Measurements from ENCODE around the gene MXRA7. TPM values are rescaled to one million over a fixed set of nuclear protein-coding genes. Genes with fewer than 3 reads are reported as not detected.

The MXRA7 gene
- total RNA-seq, 1 donor from 2014 or later = 411 TPM

DNA sequence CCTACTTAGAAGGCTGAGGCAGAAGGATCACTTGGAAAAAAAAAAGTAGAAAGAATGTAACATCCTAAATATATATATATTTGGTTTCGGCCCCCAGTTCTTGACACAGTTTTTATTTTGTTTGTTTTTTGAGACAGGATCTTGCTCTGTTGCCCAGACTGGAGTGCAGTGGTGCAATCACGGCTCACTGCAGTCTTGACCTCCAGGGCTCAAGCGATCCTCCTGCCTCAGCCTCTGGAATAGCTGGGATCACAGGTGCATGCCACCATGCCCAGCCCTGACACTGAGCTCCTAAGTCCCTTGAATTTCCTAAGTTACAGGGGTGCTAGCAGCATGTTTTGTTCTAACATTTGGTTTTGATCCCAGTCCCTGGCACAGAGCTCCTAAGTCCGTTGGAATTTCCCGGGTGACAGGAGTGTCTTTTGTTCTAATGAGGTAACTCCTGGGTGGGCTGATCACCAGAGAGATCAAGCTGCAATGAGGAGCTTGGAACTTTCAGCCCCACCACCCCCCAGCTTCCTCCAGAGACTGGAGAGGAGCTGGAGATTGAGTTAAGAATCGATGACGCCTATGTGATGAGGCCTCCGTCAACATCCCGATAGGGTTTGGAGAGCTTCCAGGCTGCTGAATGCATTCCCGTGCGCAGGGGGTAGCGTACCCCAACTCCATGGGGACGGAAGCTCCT is 20.0 kb downstream of the MXRA7 start:
- intact Hi-C loops (cut with micrococcal nuclease) = no loop called here
- TF ChIP-seq, protein P1, sequence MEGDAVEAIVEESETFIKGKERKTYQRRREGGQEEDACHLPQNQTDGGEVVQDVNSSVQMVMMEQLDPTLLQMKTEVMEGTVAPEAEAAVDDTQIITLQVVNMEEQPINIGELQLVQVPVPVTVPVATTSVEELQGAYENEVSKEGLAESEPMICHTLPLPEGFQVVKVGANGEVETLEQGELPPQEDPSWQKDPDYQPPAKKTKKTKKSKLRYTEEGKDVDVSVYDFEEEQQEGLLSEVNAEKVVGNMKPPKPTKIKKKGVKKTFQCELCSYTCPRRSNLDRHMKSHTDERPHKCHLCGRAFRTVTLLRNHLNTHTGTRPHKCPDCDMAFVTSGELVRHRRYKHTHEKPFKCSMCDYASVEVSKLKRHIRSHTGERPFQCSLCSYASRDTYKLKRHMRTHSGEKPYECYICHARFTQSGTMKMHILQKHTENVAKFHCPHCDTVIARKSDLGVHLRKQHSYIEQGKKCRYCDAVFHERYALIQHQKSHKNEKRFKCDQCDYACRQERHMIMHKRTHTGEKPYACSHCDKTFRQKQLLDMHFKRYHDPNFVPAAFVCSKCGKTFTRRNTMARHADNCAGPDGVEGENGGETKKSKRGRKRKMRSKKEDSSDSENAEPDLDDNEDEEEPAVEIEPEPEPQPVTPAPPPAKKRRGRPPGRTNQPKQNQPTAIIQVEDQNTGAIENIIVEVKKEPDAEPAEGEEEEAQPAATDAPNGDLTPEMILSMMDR (IDR thresholded peaks at IDR 0.05; ENCODE audit: borderline replicate concordance) = no peak
- Histone ChIP-seq H3K27me3 (ENCODE audit: low read depth) (no peaks in the 10 kb centered on the region), H3K4me3 (peak overlapping the region; percentile 13), H3K27ac (replicated peaks) (peak overlapping the region; percentile 98), H3K9me3 (replicated peaks) (no peaks in the 10 kb centered on the region), H3K4me1 (peaks cover 100% of the 10 kb centered on the region), H3K36me3 (peaks cover 6% of the 10 kb centered on the region)
- no peak for DNase-seq

DNA sequence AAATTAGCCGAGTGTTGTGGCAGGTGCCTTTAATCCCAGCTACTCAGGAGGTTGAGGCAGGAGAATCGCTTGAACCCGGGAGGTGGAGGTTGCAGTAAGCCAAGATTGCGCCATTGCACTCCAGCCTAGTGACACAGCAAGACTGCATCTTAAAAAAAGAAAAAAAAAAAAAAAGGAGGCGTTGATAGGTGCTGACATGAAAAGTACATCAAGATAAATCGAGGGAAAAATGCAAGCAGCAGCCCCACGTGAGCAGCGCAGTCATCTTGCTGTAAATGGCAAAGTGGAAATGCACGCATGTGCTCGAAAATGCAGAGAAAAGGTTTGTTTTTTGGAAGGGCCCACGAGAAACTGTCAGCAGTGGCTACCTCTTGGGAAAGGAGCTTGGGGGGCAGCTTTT is 20.9 kb downstream of the MXRA7 start:
- intact Hi-C loops (cut with micrococcal nuclease) = no loop called here
- Histone ChIP-seq H3K27me3 (ENCODE audit: low read depth) (no peaks in the 10 kb centered on the region), H3K36me3 (peaks cover 7% of the 10 kb centered on the region), H3K27ac (replicated peaks) (peak overlapping the region; percentile 98), H3K9me3 (replicated peaks) (no peaks in the 10 kb centered on the region), H3K4me3 (no peak overlapping the region), H3K4me1 (peaks cover 100% of the 10 kb centered on the region)
- no peak for DNase-seq
- TF ChIP-seq, protein P1 (IDR thresholded peaks at IDR 0.05; ENCODE audit: borderline replicate concordance) = no peak

DNA sequence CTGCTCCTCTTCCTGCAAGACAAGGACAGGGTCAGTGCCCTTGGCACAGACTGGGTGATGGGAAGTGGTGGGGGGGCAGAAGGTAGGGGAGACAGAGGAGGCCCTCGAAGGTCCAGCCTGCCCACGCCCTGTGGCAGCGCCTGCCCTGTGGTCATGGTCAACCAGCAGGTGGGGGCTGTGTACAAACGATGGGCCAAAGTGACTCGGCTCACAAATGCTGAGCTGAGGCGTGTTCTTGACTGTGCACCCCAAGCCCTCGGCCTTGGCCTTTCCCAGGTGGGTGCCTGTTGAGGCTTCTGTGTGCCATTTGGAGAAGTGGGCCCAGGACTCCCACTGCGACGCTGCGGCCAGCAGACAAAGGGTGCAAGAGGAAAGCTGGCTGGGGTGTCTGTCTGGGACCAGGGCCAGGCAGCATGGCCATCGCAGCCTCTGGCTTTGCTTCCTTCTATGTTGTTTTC is 22.6 kb downstream of the MXRA7 start:
- Histone ChIP-seq H3K4me1 (peaks cover 100% of the 10 kb centered on the region), H3K4me3 (peak overlapping the region; percentile 46), H3K27me3 (ENCODE audit: low read depth) (no peaks in the 10 kb centered on the region), H3K36me3 (peaks cover 23% of the 10 kb centered on the region), H3K27ac (replicated peaks) (peak overlapping the region; percentile 98), H3K9me3 (replicated peaks) (no peaks in the 10 kb centered on the region)
- intact Hi-C loops (cut with micrococcal nuclease) = no loop called here
- TF ChIP-seq, protein P1 (IDR thresholded peaks at IDR 0.05; ENCODE audit: borderline replicate concordance) = no peak
- no peak for DNase-seq

DNA sequence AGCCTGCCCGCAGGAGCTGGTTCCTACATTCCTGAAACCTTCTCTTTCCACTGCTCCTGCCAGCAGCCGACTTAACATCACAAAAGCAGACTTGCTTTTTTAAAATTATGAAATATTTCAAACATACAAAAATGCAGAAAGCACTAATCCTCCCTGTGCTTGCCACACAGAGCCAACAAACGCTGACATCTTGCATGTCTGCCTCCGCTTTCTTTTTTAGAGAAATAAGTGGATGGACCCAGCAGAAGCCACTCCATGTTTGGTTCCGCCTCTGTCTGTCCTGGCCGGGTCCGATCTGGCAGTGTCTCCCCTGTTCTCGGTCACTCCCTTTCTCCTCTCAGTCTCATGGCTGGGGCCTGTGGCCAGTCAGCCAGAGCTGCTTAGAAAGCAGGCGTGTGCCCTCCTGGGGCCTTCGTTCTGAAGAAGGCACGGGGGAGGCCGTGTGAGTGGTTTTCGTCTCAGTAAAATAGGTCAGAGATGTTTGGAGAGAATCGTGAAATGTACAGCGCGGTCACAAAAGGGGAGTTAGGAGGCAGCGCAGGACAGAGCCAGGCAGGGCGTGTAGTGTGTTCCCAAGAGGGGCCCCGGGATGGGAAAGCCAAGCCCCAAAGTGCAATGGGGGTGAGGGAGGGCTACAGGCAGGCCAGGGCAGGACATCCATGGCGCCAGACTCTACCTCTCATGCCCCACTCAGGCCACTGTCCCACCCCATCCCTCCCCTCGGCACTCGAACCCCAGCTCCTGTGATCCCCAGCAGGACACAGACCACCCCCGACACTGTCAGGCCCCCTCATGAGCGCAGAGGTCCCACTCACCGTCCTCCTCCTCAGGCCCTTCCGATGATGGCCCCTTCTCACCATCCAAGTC is 23.2 kb downstream of the MXRA7 start:
- peak; percentile 79 for DNase-seq
- Histone ChIP-seq H3K4me3 (peak overlapping the region; percentile 46), H3K36me3 (peaks cover 29% of the 10 kb centered on the region), H3K9me3 (replicated peaks) (no peaks in the 10 kb centered on the region), H3K4me1 (peaks cover 100% of the 10 kb centered on the region), H3K27me3 (ENCODE audit: low read depth) (no peaks in the 10 kb centered on the region), H3K27ac (replicated peaks) (peak overlapping the region; percentile 98)
- intact Hi-C loops (cut with micrococcal nuclease) = no loop called here
- TF ChIP-seq, protein P1 (IDR thresholded peaks at IDR 0.05; ENCODE audit: borderline replicate concordance) = no peak

DNA sequence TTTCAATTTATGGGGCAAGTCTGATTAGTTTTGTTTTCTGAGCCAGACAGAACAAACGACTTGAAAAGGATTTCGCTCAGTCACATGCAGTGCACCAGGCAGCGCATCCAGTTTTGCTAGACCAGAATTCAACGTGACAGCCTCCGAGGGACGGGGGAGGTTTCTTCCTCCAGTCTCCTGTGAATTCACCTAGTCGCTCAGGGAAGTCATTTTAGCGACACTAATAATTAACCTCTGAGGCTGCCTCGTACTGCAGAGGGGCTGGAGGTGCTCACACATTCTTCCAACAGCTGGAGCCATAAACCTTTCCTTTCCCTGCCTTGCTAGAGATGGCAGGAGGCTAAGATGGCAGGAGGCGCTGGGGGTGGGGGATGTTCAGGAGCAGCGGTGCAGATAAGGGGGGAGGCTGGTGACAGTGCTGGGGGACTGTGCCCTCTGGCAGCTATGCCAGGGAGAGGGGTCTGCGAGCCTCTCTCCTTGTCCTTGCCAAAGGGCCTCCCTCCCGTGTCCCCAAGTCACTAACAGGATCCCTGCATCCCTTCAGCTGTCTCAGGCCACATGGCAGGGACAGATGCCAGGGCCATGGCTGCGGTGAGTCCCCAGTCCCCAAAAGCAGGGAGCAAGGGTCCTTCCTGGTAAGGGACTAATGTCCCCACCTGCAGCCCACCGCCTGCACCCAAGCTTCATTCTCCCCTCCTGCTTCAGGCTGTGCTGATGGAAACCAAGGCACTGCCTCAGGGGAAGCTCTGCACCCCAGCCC is 24.0 kb downstream of the MXRA7 start:
- Histone ChIP-seq H3K4me3 (peak overlapping the region; percentile 46), H3K36me3 (peaks cover 32% of the 10 kb centered on the region), H3K4me1 (peaks cover 100% of the 10 kb centered on the region), H3K9me3 (replicated peaks) (no peaks in the 10 kb centered on the region), H3K27me3 (ENCODE audit: low read depth) (no peaks in the 10 kb centered on the region), H3K27ac (replicated peaks) (peak overlapping the region; percentile 98)
- intact Hi-C loops (cut with micrococcal nuclease) = no loop called here
- TF ChIP-seq, protein P1 (IDR thresholded peaks at IDR 0.05; ENCODE audit: borderline replicate concordance) = no peak
- DNase-seq = no peak
